Endothelial cell of umbilical vein (primary cell): ENCODE data around the gene ZBED4. TPM values are rescaled to one million over a fixed set of nuclear protein-coding genes. Genes with fewer than 3 reads are reported as not detected.

Source experiments
- BruUV-seq: library from RNA; stranded (reverse); fragments of 400-500 nt; replicated peaks from 2 replicates; lab custom pipeline; 2021; lab: Mats Ljungman, UMichigan
- CTCF ChIA-PET: fragments of 300-600, 350-600 bp; sonication (Branson Sonifier 250); formaldehyde crosslinking; loops from one replicate; lab custom pipeline; 2021; ENCODE audit warnings: antibody characterized with exemption, inconsistent platforms; lab: Charles Lee
- POLR2A ChIA-PET: fragments of 300-600, 350-600 bp; sonication (Branson Sonifier 250); formaldehyde crosslinking; loops from one replicate; lab custom pipeline; 2021; ENCODE audit warnings: antibody characterized with exemption, inconsistent platforms; lab: Charles Lee
- DNase-seq: peaks from one replicate; pipeline ENCODE4 v3.0.0-alpha.2; 2011; ENCODE audit warnings: low read depth, low spot score
- FAIRE-seq: peaks from 2 replicates; lab custom pipeline; 2011; peaks lifted over from hg19 to GRCh38; lab: Jason Lieb, UNC
- H2AFZ ChIP-seq: 2 replicates; pipeline ENCODE4 v1.6.0; 2012; ENCODE audit warnings: low read depth, low read length, control low read depth, inconsistent platforms
- H3K27ac ChIP-seq: 2 replicates; pipeline ENCODE4 v1.5.1; 2011; ENCODE audit warnings: low read depth, mild to moderate bottlenecking, control low read depth, low read length, moderate library complexity; ENCODE audit not compliant: insufficient read depth
- H3K27me3 ChIP-seq, 2 experiments: 2 replicates each; pipeline versions ENCODE4 v1.6.0 to v1.6.1; 2011; ENCODE audit warnings: low read length in 2 of 2, mixed read lengths in 1 of 2; ENCODE audit not compliant: control insufficient read depth in 2 of 2, insufficient read depth in 2 of 2
- H3K36me3 ChIP-seq, 2 experiments: 2 replicates in 1 of 2; 3 replicates in 1 of 2; pipeline ENCODE4 v1.5.1; 2011; ENCODE audit warnings: low read length in 2 of 2, mild to moderate bottlenecking in 1 of 2, moderate library complexity in 1 of 2; ENCODE audit not compliant: control insufficient read depth in 2 of 2, insufficient read depth in 2 of 2; ENCODE audit errors: extremely low read depth in 1 of 2
- H3K4me1 ChIP-seq: 3 replicates; pipeline ENCODE4 v1.5.1; 2011; ENCODE audit warnings: mild to moderate bottlenecking, low read length; ENCODE audit not compliant: control insufficient read depth, insufficient read depth; ENCODE audit errors: extremely low read depth
- H3K4me2 ChIP-seq: 2 replicates; pipeline ENCODE4 v1.6.1; 2011; ENCODE audit warnings: low read length, control low read depth, mixed read lengths; ENCODE audit not compliant: insufficient read depth
- H3K4me3 ChIP-seq, 3 experiments: fragments of 200-600 bp in 1 of 3; sonication (generic), shearing (Covaris generic) in 1 of 3; replicated peaks in 1 of 3; 2 replicates each; pipeline ENCODE4 v1.5.1; 2011 to 2016; ENCODE audit warnings: control low read depth in 3 of 3, low read length in 3 of 3, mild to moderate bottlenecking in 2 of 3, inconsistent platforms in 1 of 3, low read depth in 1 of 3, moderate library complexity in 1 of 3; ENCODE audit not compliant: insufficient read depth in 1 of 3
- H3K79me2 ChIP-seq: 2 replicates; pipeline ENCODE4 v1.6.0; 2012; ENCODE audit warnings: low read length, inconsistent platforms; ENCODE audit not compliant: control insufficient read depth, insufficient read depth
- H3K9ac ChIP-seq: replicated peaks from 2 replicates; pipeline ENCODE3; 2011; ENCODE audit warnings: low read length, control low read depth; ENCODE audit not compliant: insufficient read depth; ENCODE audit errors: extremely low read depth
- H3K9me1 ChIP-seq: replicated peaks from 3 replicates; pipeline ENCODE4 v1.6.0; 2011; ENCODE audit warnings: mild to moderate bottlenecking, low read length; ENCODE audit not compliant: control insufficient read depth, insufficient read depth; ENCODE audit errors: extremely low read depth
- H3K9me3 ChIP-seq: replicated peaks from 2 replicates; pipeline ENCODE4 v1.5.1; 2012; ENCODE audit warnings: low read length, inconsistent platforms; ENCODE audit not compliant: control insufficient read depth, insufficient read depth
- H4K20me1 ChIP-seq: replicated peaks from 2 replicates; pipeline ENCODE3; 2011; ENCODE audit warnings: mild to moderate bottlenecking, low read length; ENCODE audit not compliant: control insufficient read depth, insufficient read depth; ENCODE audit errors: extremely low read depth
- EZH2 ChIP-seq: IDR thresholded peaks from 2 replicates; pipeline ENCODE4 v1.6.1; 2012; ENCODE audit warnings: borderline replicate concordance, low read depth, mild to moderate bottlenecking, moderate library complexity, low read length, inconsistent platforms; ENCODE audit not compliant: severe bottlenecking
- FOS ChIP-seq: IDR thresholded peaks from 2 replicates; pipeline ENCODE4 v1.6.1; 2011; ENCODE audit warnings: mild to moderate bottlenecking, low read length, moderate library complexity, borderline replicate concordance; ENCODE audit not compliant: insufficient read depth
- GATA2 ChIP-seq: IDR thresholded peaks from 2 replicates; pipeline ENCODE4 v1.7.0; 2011; ENCODE audit warnings: low read depth, mild to moderate bottlenecking, moderate library complexity, mixed read lengths, low read length; ENCODE audit not compliant: insufficient read length, insufficient read depth
- JUN ChIP-seq: IDR thresholded peaks from 2 replicates; pipeline ENCODE4 v1.6.1; 2011; ENCODE audit warnings: borderline replicate concordance, low read depth; ENCODE audit not compliant: insufficient read length, insufficient read depth
- MYC ChIP-seq: IDR thresholded peaks from one replicate; pipeline ENCODE4 v1.6.1; 2011; ENCODE audit warnings: mild to moderate bottlenecking, low read depth, low read length
- POLR2A ChIP-seq: IDR thresholded peaks from 2 replicates; pipeline ENCODE4 v1.6.1; 2012; ENCODE audit warnings: low read depth, mild to moderate bottlenecking, control low read depth, low read length
- POLR2AphosphoS5 ChIP-seq: IDR thresholded peaks from 2 replicates; pipeline ENCODE4 v1.6.1; 2012; ENCODE audit warnings: low read depth, mild to moderate bottlenecking, control low read depth, low read length, moderate library complexity; ENCODE audit not compliant: insufficient read depth
- dilution Hi-C: fragments of 300-500 bp; cut with MboI; formaldehyde crosslinking; loops from one replicate; pipeline ENCODE4 v1.15.0; 2019; ENCODE audit warnings: low sequenced_read_pairs; ENCODE audit not compliant: extremely low pct_ligation_motif_present
- intact Hi-C: fragments of 100-400 bp; cut with micrococcal nuclease; formaldehyde crosslinking; loops from one replicate; pipeline ENCODE4 v1.10.0; 2022
- polyA plus RNA-seq, 4 experiments: library from polyadenylated mRNA; depleted of rRNA in 3 of 4; stranded (reverse) in 3 of 4; unstranded in 1 of 4; fragments of >200 nt; gene quantifications; 2 replicates each; pipeline versions ENCODE4 v1.2.1 to v1.2.3, GENCODE V29; 2011 to 2012; ENCODE audit warnings: missing spikeins in 1 of 4
- total RNA-seq: library from RNA; stranded (reverse); gene quantifications from 2 replicates; pipeline ENCODE4 v1.2.3, GENCODE V29; 2021
- TF ChIP-seq, protein P1 (sequence below): IDR thresholded peaks from 2 replicates; pipeline ENCODE4 v1.6.1; 2011; ENCODE audit not compliant: insufficient read depth, insufficient read length
- TF ChIP-seq, protein P2 (sequence below), 2 donors: IDR thresholded peaks; 1 replicate in 1 of 2; 2 replicates in 1 of 2; pipeline ENCODE4 v1.5.1; 2011; ENCODE audit warnings: low read length in 2 of 2, mild to moderate bottlenecking in 2 of 2, moderate library complexity in 2 of 2, control low read depth in 1 of 2, inconsistent platforms in 1 of 2, low read depth in 1 of 2; ENCODE audit not compliant: insufficient read depth in 1 of 2; ENCODE audit errors: extremely low read depth in 1 of 2

Gene ZBED4
- total and polyA plus RNA-seq, 2 donors (not counting 3 experiments of a cell fraction or from before 2014, with no cell fraction given): 8.6 to 18.2 TPM

GRCh38 chr22:49871482-49871881 is 17.8 kb downstream of the ZBED4 start:
- ChIA-PET POLR2A (no interaction called here), CTCF (no interaction called here)
- FAIRE-seq: no peak
- DNase-seq: no peak
- Histone ChIP-seq H3K79me2 (peaks cover 93% of the 10 kb centered on the region), H3K9me3 (no peaks in the 10 kb centered on the region), H3K36me3 (no peaks in the 10 kb centered on the region), H3K4me2 (no peak overlapping the region), H3K27ac (no peak overlapping the region), H3K9ac (no peak overlapping the region), H4K20me1 (peaks cover 6% of the 10 kb centered on the region), H3K27me3 (no peaks in the 10 kb centered on the region), H2AFZ (no peak overlapping the region), H3K4me3 (no peak overlapping the region), H3K9me1 (no peaks in the 10 kb centered on the region), H3K4me1 (no peaks in the 10 kb centered on the region)
- intact Hi-C loops: no loop called here
- TF ChIP-seq MYC: no peak
- no peak for TF ChIP-seq FOS
- no peak for TF ChIP-seq JUN
- TF ChIP-seq, protein P1, sequence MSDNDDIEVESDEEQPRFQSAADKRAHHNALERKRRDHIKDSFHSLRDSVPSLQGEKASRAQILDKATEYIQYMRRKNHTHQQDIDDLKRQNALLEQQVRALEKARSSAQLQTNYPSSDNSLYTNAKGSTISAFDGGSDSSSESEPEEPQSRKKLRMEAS: no peak
- TF ChIP-seq GATA2: no peak
- no peak for TF ChIP-seq EZH2
- TF ChIP-seq, protein P2, sequence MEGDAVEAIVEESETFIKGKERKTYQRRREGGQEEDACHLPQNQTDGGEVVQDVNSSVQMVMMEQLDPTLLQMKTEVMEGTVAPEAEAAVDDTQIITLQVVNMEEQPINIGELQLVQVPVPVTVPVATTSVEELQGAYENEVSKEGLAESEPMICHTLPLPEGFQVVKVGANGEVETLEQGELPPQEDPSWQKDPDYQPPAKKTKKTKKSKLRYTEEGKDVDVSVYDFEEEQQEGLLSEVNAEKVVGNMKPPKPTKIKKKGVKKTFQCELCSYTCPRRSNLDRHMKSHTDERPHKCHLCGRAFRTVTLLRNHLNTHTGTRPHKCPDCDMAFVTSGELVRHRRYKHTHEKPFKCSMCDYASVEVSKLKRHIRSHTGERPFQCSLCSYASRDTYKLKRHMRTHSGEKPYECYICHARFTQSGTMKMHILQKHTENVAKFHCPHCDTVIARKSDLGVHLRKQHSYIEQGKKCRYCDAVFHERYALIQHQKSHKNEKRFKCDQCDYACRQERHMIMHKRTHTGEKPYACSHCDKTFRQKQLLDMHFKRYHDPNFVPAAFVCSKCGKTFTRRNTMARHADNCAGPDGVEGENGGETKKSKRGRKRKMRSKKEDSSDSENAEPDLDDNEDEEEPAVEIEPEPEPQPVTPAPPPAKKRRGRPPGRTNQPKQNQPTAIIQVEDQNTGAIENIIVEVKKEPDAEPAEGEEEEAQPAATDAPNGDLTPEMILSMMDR (IDR thresholded peaks at IDR 0.05; ENCODE audit: extremely low read depth in 1 of 2, insufficient read depth in 1 of 2, low read depth in 1 of 2, low read length in 2 of 2): no peak
- no peak for TF ChIP-seq POLR2A
- no peak for TF ChIP-seq POLR2AphosphoS5
- dilution Hi-C loops: no loop called here
- no TSS peak for BruUV-seq
